Measurements from ENCODE around the gene ABCA3.

GRCh38 chr16:2337431-2338296, 2.9 kb downstream of the ABCA3 start:
- no peak for TF ChIP-seq RAD21 (IDR thresholded peaks at IDR 0.05; ENCODE audit: low read depth)
- TF ChIP-seq EP300 (IDR thresholded peaks at IDR 0.05; ENCODE audit: borderline replicate concordance), result no peak
- TF ChIP-seq CREB1 (IDR thresholded peaks at IDR 0.05; ENCODE audit: low read depth), result no peak
- TF ChIP-seq REST (IDR thresholded peaks at IDR 0.05; ENCODE audit: low read depth), result no peak
- TF ChIP-seq TAF1 (IDR thresholded peaks at IDR 0.05; ENCODE audit: low read depth), result no peak
- TF ChIP-seq TCF12 (IDR thresholded peaks at IDR 0.05; ENCODE audit: low read depth), result no peak
- TF ChIP-seq MAX (IDR thresholded peaks at IDR 0.05), result no peak
- TF ChIP-seq FOXM1 (IDR thresholded peaks at IDR 0.05; ENCODE audit: borderline replicate concordance, low read depth), result no peak
- TF ChIP-seq YY1 (IDR thresholded peaks at IDR 0.05; ENCODE audit: low read depth), result no peak
- no peak for TF ChIP-seq ZBTB7A (IDR thresholded peaks at IDR 0.05; ENCODE audit: low read depth)
- TF ChIP-seq NFIC (IDR thresholded peaks at IDR 0.05), result no peak

Measured in Ishikawa (cell line).